T-helper 2 cell treated with Interferon-gamma antibody and Interleukin-4, amounts not matched to agents 100 ng/mL and 5 ng/mL, for 36 hours (primary cell): ENCODE data around the gene HMX2. TPM values are rescaled to one million over a fixed set of nuclear protein-coding genes. Genes with fewer than 3 reads are reported as not detected.
"Not testable (repeated sequence)": the region's sequence is repeated elsewhere in the genome, so short reads cannot be mapped to it uniquely, and the experiment has no call there.

ENCODE experiments used
- intact Hi-C: fragments of 100-400 bp; cut with micrococcal nuclease; formaldehyde crosslinking; loops from one replicate; pipeline ENCODE4 v1.15.1; 2023
- total RNA-seq: library from RNA; stranded (reverse); gene quantifications from 2 replicates; pipeline ENCODE4 v1.2.3, GENCODE V29; 2022

HMX2 gene
- total RNA-seq, 1 donor from 2014 or later: not detected

- intact Hi-C loops: loop anchor here (10.0 kb wide), 2 partner anchors 1075 to 1655 kb away; partner anchors contain the start of gene ABRAXAS2
Measured at GRCh38 chr10:123149568-123150270, 1.8 kb downstream of the HMX2 start.

GRCh38 chr10:123150271-123150985, 2.5 kb downstream of the HMX2 start:
- intact Hi-C loops: loop anchor here (10.0 kb wide), 2 partner anchors 1074 to 1654 kb away; partner anchors contain the start of gene ABRAXAS2

GRCh38 chr10:123150986-123151736, 3.2 kb downstream of the HMX2 start:
- intact Hi-C loops: loop anchor here (1.0 to 10.0 kb wide), 3 partner anchors 14 to 1654 kb away; partner anchors contain the start of gene ABRAXAS2

- intact Hi-C loops: loop anchor here (1.0 to 10.0 kb wide), 3 partner anchors 14 to 1653 kb away; partner anchors contain the start of gene ABRAXAS2
Measured at GRCh38 chr10:123151737-123152135, 3.8 kb downstream of the HMX2 start.

- intact Hi-C loops: loop anchor here (1.0 to 10.0 kb wide), 7 partner anchors 89 to 1651 kb away; partner anchors contain the start of genes ABRAXAS2, C10orf88, FAM24B and IKZF5
Measured at GRCh38 chr10:123153486-123154091, 5.7 kb downstream of the HMX2 start.

- intact Hi-C loops: loop anchor here (1.0 to 10.0 kb wide), 7 partner anchors 89 to 1651 kb away; partner anchors contain the start of genes ABRAXAS2, C10orf88, FAM24B and IKZF5
Measured at GRCh38 chr10:123154092-123154710, 6.3 kb downstream of the HMX2 start, which contains the start of gene BUB3. TSS of gene BUB3 (plus strand) at chr10:123154402. CDS start at chr10:123154918, 516 bp downstream.

- intact Hi-C loops: loop anchor here (1.0 to 10.0 kb wide), 7 partner anchors 88 to 1650 kb away; partner anchors contain the start of genes ABRAXAS2, C10orf88, FAM24B and IKZF5
Measured at GRCh38 chr10:123154711-123155505, 7.0 kb downstream of the HMX2 start.

- intact Hi-C loops: loop anchor here (10.0 kb wide), 2 partner anchors 1069 to 1649 kb away; partner anchors contain the start of gene ABRAXAS2
Measured at GRCh38 chr10:123156078-123156477, 8.1 kb downstream of the HMX2 start.

- intact Hi-C loops: loop anchor here (10.0 kb wide), 2 partner anchors 1068 to 1648 kb away; partner anchors contain the start of gene ABRAXAS2
Measured at GRCh38 chr10:123157210-123157609, 9.3 kb downstream of the HMX2 start.

GRCh38 chr10:123158682-123159081, 10.7 kb downstream of the HMX2 start:
- intact Hi-C loops: loop anchor here (10.0 kb wide), 2 partner anchors 1066 to 1646 kb away; partner anchors contain the start of gene ABRAXAS2

GRCh38 chr10:123160311-123160980, 12.5 kb downstream of the HMX2 start:
- intact Hi-C loops: no loop called here

- intact Hi-C loops: no loop called here
Measured at GRCh38 chr10:123164319-123164718, 16.4 kb downstream of the HMX2 start.

GRCh38 chr10:123165445-123166072, 17.6 kb downstream of the HMX2 start:
- intact Hi-C loops: no loop called here

GRCh38 chr10:123166618-123167017, 18.7 kb downstream of the HMX2 start:
- intact Hi-C loops: no loop called here

- intact Hi-C loops: no loop called here
Measured at GRCh38 chr10:123170961-123171360, 23.0 kb downstream of the HMX2 start.

GRCh38 chr10:123171616-123172015, 23.7 kb downstream of the HMX2 start:
- intact Hi-C loops: not testable (repeated sequence)

GRCh38 chr10:123175389-123176387, 27.8 kb downstream of the HMX2 start:
- intact Hi-C loops: no loop called here
